MCF 10A (cell line): ENCODE measurements around the gene ITPKC. TPM values are rescaled to one million over a fixed set of nuclear protein-coding genes. Genes with fewer than 3 reads are reported as not detected.

ENCODE experiments used
- BruUV-seq: library from RNA; stranded (reverse); fragments of 400-500 nt; replicated peaks from 2 replicates; lab custom pipeline; 2021; lab: Mats Ljungman, UMichigan
- CTCF ChIA-PET: fragments of 300-600 bp; sonication (Branson Sonifier 250); formaldehyde crosslinking; extraction: SDS; loops from one replicate; lab custom pipeline; 2021; ENCODE audit warnings: antibody characterized with exemption, inconsistent platforms; lab: Yijun Ruan, JAX
- POLR2A ChIA-PET: fragments of 300-600, 350-650 bp; sonication (Branson Sonifier 250); formaldehyde crosslinking; extraction: SDS; loops from one replicate; lab custom pipeline; 2020; ENCODE audit warnings: antibody characterized with exemption, inconsistent platforms; lab: Yijun Ruan, JAX
- DNase-seq: peaks from one replicate; pipeline ENCODE4 v3.0.0-alpha.2; 2018; ENCODE audit not compliant: unreplicated experiment
- H3K27ac Mint-ChIP-seq: one replicate; pipeline ENCODE4 v1.8.0; 2022; ENCODE audit warnings: mild to moderate bottlenecking, low read depth, mixed read lengths; ENCODE audit not compliant: unreplicated experiment
- H3K27me3 Mint-ChIP-seq: one replicate; pipeline ENCODE4 v1.8.0; 2022; ENCODE audit warnings: mixed read lengths; ENCODE audit not compliant: insufficient read depth, unreplicated experiment
- H3K36me3 Mint-ChIP-seq: one replicate; pipeline ENCODE4 v1.8.0; 2022; ENCODE audit warnings: mild to moderate bottlenecking, moderate library complexity, mixed read lengths; ENCODE audit not compliant: insufficient read depth, unreplicated experiment
- H3K4me1 Mint-ChIP-seq: one replicate; pipeline ENCODE4 v1.8.0; 2022; ENCODE audit warnings: mixed read lengths; ENCODE audit not compliant: insufficient read depth, unreplicated experiment
- H3K4me3 Mint-ChIP-seq: one replicate; pipeline ENCODE4 v1.8.0; 2022; ENCODE audit warnings: mild to moderate bottlenecking, moderate library complexity, mixed read lengths; ENCODE audit not compliant: unreplicated experiment
- H3K9me3 Mint-ChIP-seq: one replicate; pipeline ENCODE4 v1.8.0; 2022; ENCODE audit warnings: mixed read lengths; ENCODE audit not compliant: unreplicated experiment
- CTCF ChIP-seq: fragments of 200-600 bp; IDR thresholded peaks from one replicate; pipeline ENCODE4 v1.8.0; 2022; ENCODE audit warnings: antibody characterized with exemption, mild to moderate bottlenecking; ENCODE audit not compliant: unreplicated experiment
- intact Hi-C: fragments of 100-400 bp; cut with micrococcal nuclease; formaldehyde crosslinking; loops from 2 replicates; pipeline ENCODE4 v1.14.1; 2022
- total RNA-seq: library from RNA; stranded (reverse); gene quantifications from 2 replicates; pipeline ENCODE4 v1.2.3, GENCODE V29; 2022

ITPKC gene
- total RNA-seq, 1 experiment from 2014 or later, result 33.2 TPM

- POLR2A ChIA-PET, result interaction anchor here (0.6 to 3.7 kb wide), 15 partner anchors 8 to 840 kb away, joined by 3 to 43 read pairs (median 5); partner anchors contain the start of genes ACTMAP, EGLN2, NUMBL and RAB4B
- H3K27me3 Mint-ChIP-seq, result no peaks in the 10 kb centered on the region
- DNase-seq, result peak; percentile 45
Measured at GRCh38 chr19:40719414-40719894, 2.5 kb downstream of the ITPKC start.

GRCh38 chr19:40721140-40721486 lies 4.2 kb downstream of the ITPKC start:
- Mint-ChIP-seq H3K4me3 (peak overlapping the region; percentile 92), H3K27ac (peak overlapping the region; percentile 95), H3K9me3 (no peaks in the 10 kb centered on the region), H3K36me3 (peaks cover 68% of the 10 kb centered on the region), H3K4me1 (peaks cover 33% of the 10 kb centered on the region), H3K27me3 (no peaks in the 10 kb centered on the region)
- CTCF ChIA-PET, result interaction anchor here (1.0 to 1.1 kb wide), 3 partner anchors 15 to 61 kb away, joined by 3 read pairs; no protein-coding TSS in a partner anchor
- POLR2A ChIA-PET, result interaction anchor here (0.6 to 5.3 kb wide), 21 partner anchors 15 to 1329 kb away, joined by 3 to 76 read pairs (median 5); partner anchors contain the start of genes ACTMAP, EGLN2, NUMBL and RAB4B
- no peak for DNase-seq
- BruUV-seq, result TSS peak; percentile 3
- TF ChIP-seq CTCF, result no peak
- intact Hi-C loops, result no loop called here

More at GRCh38 chr19:40719414-40719894, 2.5 kb downstream of the ITPKC start:
- Mint-ChIP-seq H3K9me3 (no peaks in the 10 kb centered on the region), H3K4me1 (peaks cover 46% of the 10 kb centered on the region), H3K4me3 (peak overlapping the region; percentile 92), H3K27ac (peak overlapping the region; percentile 95), H3K36me3 (peaks cover 62% of the 10 kb centered on the region)
- intact Hi-C loops, result no loop called here
- TF ChIP-seq CTCF, result no peak
- CTCF ChIA-PET, result interaction anchor here (0.6 to 0.9 kb wide), 3 partner anchors 35 to 414 kb away, joined by 4 read pairs; no protein-coding TSS in a partner anchor
- BruUV-seq, result no TSS peak

- peak overlapping the region; percentile 95 for H3K27ac Mint-ChIP-seq
- intact Hi-C loops, result no loop called here
- H3K27me3 Mint-ChIP-seq, result no peaks in the 10 kb centered on the region
- POLR2A ChIA-PET, result interaction anchor here (0.6 to 5.3 kb wide), 20 partner anchors 11 to 542 kb away, joined by 3 to 76 read pairs (median 4); partner anchors contain the start of genes ACTMAP, NUMBL, RAB4B and SNRPA
- H3K9me3 Mint-ChIP-seq, result no peaks in the 10 kb centered on the region
- TF ChIP-seq CTCF, result no peak
- peaks cover 78% of the 10 kb centered on the region for H3K36me3 Mint-ChIP-seq
- peaks cover 33% of the 10 kb centered on the region for H3K4me1 Mint-ChIP-seq
- BruUV-seq, result TSS peak; percentile 41
- DNase-seq, result peak; percentile 57
- peak overlapping the region; percentile 92 for H3K4me3 Mint-ChIP-seq
- CTCF ChIA-PET, result interaction anchor here (0.6 to 1.6 kb wide), 7 partner anchors 11 to 440 kb away, joined by 3 to 7 read pairs (median 4); partner anchors contain the start of genes ACTMAP and SNRPA
Measured at GRCh38 chr19:40721936-40722661, 5.2 kb downstream of the ITPKC start.
